SIG-M5 treated with dmso at 0.1 percent for 504 hours (cell line): ENCODE data around the gene RAB22A.

Source experiments
- DNase-seq: peaks from one replicate; lab custom pipeline; 2025; ENCODE audit not compliant: unreplicated experiment; lab: John Stamatoyannopoulos, UW

RAB22A gene

DNA sequence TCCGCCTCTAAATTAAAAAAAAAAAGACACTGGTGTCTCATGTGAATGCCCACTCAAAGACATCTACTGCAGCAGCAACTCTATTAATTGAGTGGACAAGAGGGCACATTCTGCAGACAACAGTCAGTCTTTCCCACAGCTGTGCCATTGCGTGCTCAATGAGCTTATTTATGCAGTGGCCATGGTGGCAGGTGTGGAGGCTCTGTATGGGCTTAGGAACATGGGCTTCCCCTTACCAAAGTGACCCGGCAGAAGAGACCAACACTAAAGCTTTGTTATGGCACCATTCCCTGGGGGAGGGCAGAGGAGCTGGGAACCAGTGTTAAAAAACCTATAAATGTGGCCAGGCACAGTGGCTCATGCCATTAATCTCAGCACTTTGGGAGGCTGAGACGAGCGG, 75.3 kb downstream of the RAB22A start:
- DNase-seq = no peak

DNA sequence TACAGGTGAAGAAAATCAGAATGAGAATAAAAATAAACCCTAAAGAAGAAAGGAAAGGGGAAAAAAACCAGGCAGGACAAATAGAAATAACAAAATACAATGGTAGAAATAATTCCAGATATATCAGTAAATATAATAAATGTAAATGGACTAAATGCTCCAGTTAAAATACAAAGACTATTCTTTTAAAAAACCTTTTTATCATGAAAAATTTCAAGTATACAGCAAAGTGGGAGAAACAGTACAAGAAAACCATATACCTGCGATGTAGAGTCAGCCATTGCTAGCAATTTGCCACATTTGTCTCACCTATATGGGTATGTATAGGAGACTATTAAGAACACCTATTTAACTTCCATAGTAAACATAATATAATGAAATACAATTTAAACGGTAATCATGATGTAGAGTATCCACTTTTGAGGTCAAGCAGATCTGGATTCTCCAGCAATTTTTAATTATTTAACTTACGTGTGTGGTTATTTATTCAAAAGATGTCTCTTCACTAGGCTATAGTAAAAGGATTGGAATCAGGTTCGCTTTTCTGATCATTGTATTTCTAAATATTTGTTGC, 78.6 kb downstream of the RAB22A start:
- no peak for DNase-seq

DNA sequence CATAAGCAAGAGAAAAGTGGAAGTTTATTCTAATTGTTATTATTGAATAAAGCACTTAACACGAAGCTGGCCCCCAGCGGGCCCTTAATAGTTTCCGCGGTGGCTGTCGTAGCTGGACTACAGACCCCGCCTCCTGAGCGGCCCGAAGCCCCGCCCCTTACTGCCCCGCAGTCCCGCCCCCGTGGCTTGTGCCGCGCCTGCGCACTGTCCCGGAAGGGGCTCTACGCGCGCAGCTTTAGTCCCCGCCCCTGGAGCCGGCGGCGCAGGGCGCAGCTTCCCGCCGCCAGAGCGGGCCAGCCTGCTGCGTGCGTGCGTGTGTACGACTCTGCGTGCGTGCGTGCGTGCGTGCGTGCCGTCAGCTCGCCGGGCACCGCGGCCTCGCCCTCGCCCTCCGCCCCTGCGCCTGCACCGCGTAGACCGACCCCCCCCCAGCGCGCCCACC, 79.4 kb downstream of the RAB22A start, which contains the start of gene VAPB:
Gene VAPB (plus strand): TSS at position 348 of the 442 bp plus-strand sequence. CDS start 231 bp downstream, outside the sequence.
- DNase-seq = peak; percentile 97

DNA sequence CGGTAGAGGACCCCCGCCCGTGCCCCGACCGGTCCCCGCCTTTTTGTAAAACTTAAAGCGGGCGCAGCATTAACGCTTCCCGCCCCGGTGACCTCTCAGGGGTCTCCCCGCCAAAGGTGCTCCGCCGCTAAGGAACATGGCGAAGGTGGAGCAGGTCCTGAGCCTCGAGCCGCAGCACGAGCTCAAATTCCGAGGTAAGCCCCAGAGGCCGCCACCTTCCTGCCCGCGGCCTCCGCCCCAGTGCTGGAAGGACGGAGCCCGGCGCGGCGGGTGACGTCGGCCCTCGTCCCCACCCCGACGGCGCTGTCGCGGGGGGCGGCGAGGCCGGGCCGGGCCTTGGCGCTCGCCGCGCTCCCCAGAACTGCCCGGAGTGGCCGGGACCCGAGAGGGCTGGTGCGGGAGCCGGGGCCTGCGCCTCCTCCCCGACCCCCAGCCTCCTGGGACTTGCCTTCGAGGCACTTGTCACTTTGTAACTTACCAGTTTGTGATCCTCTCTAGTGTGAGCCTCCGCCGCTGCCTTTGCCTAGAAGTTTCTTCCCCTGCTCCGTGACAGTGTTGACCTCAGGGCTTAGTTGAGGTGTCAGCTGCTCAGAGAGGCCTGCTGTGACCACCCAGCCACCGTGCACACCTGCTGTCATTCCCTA, 79.9 kb downstream of the RAB22A start:
- DNase-seq = no peak

DNA sequence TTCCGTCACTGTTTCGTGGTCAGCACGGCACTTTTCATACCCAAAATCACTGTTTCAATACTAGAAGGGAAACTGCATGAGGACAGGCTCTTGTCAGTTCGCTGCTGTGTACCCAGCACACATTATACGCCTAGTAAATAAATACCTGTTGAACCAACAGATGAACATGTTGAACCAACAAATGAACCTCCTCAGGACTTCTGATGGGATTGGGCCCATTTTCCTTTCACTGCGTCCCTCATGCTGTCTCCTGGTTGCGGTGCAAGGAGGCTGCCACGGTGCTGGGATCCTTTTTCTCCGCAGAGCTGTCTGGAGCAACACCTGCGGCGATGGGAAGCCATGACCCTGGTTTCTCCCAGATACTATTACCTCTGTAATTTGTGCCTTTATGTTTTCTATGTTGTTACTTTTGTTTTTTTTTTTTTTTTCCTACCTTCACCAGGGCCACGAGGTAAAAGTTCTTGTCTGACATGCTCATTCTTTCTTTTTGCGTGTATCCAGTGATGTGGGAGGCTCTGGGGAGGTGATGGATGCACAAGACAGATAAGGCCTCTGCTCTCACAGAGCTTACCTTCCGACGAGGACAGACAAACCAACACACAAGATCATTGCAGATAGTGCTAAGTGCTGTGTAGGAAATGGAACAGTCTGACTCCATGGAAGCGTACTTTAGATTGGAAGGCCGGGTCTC, 80.6 kb downstream of the RAB22A start:
- DNase-seq = no peak

DNA sequence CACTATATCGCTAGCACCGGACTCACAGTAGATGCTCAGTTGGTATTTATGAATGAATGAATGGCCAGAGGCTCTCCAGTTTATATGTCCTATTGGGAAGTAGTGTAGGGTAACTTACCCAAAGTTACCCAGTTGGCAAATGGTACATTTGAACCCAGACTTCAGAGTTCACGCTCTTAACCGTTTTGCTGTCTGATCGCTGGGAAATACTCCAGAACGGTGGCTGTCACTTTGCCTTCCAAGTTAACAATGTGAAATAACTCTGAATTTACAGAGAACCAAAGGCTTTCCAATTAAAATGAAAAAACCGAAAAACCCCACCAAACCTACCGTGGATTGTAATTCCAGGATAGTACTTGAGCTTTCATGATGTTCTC, 81.1 kb downstream of the RAB22A start:
- DNase-seq = no peak

DNA sequence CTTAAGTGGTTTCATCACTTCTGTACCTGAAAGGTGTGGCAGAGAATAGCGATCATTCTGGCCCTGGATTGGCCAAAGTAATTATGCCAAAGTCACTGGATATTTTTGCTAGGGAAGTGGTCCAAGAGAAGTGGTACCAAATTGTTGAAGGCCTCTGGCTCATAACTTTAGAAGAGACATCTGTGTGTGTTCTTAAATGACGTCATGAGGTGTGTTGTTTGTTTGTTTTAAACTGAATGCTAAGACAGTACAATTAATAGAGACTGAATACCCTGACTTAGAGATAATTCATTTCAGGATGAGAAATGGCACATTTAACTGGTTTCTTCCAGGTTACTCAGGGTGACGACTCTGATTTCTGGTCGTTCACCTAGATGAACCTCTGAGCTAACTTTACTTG, 82.8 kb downstream of the RAB22A start:
- DNase-seq = no peak

DNA sequence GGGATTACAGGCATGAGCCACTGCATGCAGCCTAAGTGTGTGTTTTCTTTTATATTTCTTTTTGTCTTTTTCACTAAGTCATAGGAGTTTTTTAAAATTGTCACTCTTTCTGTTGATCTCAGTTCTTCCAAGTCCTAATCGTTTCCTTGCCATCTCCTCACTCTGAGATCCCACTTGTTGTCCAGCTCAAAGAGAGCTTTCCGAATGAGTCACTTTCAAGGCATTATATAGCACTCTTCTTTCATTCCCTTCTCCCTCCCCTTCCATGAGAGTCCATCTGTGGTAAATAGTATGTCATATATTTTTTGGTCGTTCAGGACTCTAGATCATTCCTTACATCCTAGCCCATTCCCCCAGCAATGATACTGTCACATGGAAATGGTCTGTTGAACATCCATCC, 83.8 kb downstream of the RAB22A start:
- no peak for DNase-seq

DNA sequence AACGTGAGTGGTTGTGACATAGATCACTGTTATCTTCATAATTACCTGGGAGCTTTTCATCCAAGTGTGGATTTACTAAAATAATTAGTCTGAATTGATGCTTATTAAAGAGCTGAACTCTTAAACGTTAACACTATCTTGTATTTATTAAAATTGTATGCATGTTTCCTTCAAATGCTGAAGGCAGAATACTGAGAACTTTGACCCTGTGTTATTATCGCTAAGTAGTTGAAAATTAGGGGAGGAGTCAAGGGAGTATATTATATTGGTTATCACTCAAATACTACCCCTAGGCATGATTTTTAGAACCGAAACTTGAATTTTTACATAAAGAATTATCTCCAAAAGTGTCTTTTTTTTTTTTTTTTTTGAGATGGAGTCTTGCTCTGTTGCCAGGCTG, 85.3 kb downstream of the RAB22A start:
- DNase-seq = no peak

DNA sequence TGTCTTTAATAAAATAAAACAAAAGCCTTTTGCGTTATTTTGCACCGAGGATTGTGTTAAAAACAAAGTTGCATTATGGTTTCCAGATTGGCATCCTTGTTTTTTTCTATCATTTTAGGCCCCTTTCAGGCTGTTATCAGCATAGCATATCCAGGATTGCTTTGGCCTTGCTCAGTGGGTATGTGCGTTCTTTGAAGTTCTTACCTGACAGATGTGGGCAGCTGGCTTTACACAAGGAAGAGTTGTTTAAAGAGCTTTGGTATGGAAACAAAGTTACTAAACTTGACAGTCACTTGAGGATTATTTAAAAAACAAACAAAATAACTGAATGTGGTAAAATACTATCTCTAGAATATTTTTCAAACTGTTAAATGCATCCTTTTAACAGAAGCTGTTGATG, 86.1 kb downstream of the RAB22A start:
- DNase-seq = no peak

DNA sequence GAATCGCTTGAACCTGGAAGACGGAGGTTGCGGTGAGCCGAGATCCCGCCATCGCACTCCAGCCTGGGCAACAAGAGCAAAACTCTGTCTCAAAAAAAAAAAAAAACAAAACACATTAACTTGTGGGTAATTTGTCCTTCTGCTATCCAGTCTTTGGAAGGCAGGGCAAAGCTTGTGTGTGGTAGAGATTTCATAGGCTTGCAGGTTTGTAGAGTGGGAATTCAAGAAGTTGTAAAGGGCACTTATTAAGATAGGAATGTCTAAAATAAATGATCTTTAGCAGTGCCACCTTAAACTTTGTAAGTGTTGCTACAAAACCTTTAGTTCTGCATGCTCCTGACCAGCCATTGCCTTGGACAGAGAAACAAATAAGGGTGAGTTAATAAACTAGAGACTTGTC, 87.9 kb downstream of the RAB22A start:
- no peak for DNase-seq

DNA sequence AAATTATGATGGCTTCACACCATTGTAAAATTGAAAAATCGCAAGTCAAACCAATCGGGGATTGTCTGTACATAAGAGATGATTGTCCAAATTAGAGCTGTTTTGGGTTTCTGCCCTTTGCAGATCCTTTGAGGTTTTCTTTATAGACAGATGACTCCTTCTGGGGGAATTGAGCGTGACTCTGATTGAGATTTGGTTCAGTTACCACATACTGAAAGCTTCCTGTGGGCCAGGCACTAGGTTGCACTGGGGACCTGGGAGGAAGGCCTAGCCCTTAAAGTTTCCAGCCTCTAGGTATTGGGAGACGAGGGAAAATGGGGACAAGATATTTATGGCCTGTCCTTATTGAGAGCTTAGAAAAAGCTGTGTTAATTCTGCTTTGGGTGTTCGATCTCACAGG, 88.7 kb downstream of the RAB22A start:
- no peak for DNase-seq

DNA sequence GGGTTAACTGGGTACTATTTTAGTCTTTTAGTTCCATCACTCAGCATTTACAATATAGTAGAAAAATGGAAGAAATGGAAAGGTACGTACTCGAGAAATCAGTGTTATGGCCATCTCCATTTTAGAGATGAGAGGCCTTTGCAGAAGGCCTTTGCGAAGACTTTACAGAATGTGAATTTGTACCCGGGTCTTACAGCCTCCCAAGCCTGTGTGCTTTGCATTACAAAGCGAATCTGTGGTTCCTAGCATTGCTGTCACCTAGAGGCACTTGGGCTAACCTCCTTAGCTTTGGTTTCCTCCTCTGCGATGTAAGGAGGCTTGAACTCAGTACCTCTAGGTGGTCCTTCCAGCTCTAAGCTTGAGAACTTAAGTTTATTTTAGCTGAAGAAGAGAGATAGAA, 90.4 kb downstream of the RAB22A start:
- no peak for DNase-seq

DNA sequence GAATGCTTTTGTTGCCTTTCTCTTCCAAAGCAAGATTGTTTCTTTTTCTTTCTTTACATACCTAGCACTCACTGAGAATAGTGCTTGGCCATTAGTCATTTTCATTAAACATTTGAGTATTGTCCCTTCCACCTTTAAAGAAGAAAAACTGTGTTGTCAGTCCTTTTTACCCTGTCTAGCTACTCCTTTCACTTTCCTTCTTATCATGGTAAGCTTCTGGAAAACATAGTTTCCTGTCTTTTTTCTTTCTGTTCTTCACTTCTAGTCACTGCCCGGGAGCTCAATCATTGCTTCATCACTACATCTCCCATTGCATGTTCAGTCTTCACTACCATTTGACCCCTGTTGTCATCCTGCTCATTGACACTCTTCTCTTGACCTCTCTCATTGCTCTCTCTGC, 91.6 kb downstream of the RAB22A start:
- no peak for DNase-seq

DNA sequence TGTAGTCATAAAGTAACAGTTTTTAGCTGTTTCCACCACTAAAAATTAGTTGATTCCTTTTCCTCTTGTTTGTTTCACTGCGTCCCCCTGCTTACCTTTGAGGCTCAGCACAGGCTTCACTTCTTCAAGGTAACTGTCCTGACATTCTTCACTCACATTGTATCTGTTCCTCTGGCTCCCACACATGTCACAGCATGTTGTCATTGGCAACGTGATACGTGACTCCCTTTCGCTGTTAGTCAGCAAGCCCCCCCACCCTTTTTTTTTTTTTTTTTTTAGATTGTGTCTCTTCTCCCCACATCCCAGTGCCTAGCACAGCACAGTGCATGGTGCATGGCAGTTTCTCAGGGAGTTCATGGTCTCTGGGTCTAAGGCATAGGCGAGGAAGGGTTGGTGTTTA, 92.8 kb downstream of the RAB22A start:
- no peak for DNase-seq

DNA sequence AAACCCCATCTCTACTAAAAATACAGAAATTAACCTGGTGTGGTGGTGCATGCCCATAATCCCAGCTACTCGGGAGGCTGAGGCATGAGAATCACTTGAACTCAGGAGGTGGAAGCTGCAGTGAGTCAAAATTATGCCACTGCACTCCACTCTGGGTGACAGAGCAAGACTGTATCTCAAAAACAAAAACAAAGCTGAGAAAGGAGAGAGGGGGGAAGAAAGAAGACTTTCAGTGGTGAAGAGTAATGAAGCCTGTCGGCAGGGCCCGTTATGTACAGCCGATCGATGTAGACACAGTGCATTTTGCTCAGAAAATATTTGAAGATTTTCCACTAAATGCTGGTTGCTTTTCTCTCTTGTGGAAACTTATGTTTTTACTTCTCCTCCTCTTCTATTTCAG, 93.3 kb downstream of the RAB22A start:
- no peak for DNase-seq

DNA sequence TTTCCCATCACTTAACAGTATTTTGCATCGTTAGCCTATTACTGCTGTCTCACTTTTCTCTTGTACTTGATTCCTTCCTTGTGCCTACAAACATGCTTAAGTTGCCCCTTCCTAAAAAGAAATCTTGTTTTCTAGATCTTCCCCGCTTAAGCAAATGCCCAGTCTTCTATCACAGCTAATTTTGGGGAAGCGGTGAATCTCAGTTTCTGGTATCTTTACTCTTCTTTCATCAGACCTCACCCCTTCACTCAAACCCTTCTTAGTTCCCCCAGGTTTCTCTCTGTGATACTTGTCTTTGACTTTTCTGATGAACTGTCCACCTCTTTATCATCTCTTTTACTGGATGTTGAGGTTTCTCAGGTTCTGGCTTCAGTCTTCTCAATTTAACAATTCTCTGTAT, 93.8 kb downstream of the RAB22A start:
- no peak for DNase-seq

DNA sequence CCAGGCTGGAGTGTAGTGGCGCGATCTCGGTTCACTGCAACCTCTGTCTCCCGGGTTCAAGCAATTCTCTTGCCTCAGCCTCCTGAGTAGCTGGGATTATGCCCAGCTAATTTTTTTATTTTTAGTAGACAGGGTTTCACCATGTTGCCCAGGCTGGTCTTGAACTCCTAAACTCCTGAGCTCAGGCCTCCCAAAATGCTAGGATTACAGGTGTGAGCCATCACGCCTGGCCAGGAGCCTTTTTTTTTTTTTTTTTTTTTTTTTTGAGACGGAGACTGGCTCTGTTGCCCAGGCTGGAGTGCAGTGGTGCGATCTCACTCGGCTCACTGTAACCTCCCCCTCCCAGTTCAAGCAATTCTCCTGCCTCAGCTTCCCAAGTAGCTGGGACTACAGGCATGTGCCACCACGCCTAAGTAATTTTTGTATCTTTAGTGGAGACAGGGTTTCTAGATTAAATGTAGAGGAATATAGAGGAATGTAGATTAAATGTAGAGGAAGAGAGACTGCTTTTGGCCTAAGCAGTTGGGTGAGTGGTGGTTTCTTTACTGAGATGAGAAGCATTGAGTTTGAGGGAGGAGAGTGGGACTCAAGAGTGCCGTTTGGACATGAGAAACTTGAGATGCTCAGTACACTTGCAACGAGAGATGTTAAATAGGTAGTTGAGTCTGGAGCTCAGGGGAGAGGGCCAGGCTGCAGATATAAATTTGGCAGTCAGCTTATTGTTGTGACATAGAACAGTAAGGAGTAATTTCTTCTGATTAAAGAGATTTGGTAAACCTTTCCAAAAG, 96.2 kb downstream of the RAB22A start:
- no peak for DNase-seq

DNA sequence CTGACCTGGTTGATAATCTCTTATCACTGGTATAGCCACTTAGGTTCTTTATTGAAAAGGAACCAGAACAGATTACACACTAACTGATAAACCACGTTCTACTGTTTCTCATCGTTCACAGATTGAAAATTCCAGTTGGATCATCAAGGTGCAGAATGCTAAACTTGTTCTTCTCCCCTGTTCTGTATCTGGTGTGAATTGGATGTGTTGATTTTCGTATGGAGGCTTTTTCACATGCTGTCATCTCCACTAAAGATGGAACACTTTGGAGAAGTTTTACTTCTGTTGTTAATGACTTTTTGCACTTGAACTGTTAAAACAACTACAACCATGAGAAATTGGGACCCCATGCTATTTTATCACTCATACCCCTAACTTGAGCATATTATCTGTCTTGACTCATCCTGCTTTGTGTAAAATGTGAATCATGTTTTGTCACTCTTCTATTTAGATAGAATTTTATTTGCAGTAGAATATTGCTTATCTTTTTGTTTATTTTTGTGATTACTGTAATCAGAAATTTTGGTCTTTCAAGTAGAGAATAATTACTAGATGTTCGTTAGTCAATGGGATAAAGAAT, 97.0 kb downstream of the RAB22A start:
- no peak for DNase-seq

DNA sequence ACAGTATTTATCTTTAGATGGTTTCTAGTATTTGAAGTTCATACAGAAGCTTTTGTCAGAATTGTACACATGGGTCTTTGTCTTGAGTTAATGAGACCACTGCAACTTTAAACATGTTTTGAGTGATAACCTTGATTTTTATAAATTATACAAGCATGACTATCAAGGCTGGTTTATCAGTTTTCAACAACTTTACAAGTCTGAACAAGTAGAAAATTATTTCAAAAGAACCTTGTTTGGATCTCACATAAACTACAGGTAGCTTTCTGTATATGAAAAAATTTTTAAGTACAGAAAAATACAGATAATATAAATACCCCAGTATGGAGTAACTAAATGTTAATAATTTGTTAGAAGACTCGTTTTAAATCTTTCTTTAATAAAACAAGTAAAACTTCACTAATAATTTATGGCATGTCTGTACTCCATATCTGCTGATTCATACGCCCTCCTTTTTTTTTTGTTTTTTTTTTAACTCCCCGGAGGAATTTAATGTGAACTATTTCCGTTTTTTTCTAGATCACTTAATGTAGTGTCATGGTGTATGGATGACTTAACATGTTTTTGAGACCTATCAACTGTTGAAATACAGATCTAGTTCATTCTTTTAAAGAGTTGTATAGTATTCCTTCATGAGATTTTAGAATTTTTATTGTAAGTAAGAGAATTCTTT, 97.8 kb downstream of the RAB22A start:
- no peak for DNase-seq
